NCI-H1694 treated with DMSO at 0.1 percent for 48 hours (cell line): ENCODE measurements around the gene FUZ.
A peak's percentile ranks its signal among the peaks of the same experiment; 100 is the strongest.

Experiments used
- DNase-seq: peaks from one replicate; lab custom pipeline; 2025; lab: John Stamatoyannopoulos, UW

Gene FUZ

DNA sequence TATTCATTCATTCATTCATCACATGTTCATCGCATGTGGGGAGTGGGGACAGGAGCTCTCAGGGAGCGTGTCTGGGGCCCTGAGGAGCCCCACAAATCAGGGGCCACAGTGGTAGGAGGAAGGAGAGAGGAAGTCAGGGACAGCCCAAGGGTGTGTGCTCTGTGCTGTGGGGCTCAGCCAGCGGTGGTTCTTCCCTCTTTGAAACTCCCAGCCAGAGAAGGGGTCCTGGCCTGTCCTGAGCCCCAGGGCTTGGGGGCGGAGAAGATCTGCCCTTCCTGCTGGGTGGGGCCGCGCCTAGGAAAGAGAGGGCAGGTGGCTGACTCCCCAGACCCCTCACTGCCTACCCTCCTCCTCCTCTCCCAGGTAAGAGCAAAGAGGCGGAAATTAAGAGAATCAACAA lies 31.7 kb downstream of the FUZ start:
- DNase-seq: no peak

DNA sequence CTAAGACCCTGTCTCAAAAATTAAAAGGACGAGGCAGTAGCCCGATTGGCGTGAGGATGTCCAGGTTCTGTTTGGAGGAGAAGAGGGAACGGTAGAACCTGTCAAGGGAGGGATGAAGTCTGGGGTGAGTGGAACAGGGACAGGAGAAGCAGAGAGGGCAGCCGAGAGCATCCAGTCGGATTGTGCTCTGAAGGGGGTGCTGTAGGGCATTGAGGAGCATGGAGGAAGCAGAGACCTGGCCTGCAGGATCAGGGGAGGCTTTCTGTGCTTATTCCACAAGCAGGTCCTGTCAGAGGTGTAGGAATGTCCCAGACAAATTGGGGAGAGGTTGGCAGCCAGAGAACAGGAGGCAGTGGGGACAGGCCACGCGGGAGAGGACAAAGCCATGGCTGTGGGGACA lies 32.2 kb downstream of the FUZ start:
- no peak for DNase-seq

DNA sequence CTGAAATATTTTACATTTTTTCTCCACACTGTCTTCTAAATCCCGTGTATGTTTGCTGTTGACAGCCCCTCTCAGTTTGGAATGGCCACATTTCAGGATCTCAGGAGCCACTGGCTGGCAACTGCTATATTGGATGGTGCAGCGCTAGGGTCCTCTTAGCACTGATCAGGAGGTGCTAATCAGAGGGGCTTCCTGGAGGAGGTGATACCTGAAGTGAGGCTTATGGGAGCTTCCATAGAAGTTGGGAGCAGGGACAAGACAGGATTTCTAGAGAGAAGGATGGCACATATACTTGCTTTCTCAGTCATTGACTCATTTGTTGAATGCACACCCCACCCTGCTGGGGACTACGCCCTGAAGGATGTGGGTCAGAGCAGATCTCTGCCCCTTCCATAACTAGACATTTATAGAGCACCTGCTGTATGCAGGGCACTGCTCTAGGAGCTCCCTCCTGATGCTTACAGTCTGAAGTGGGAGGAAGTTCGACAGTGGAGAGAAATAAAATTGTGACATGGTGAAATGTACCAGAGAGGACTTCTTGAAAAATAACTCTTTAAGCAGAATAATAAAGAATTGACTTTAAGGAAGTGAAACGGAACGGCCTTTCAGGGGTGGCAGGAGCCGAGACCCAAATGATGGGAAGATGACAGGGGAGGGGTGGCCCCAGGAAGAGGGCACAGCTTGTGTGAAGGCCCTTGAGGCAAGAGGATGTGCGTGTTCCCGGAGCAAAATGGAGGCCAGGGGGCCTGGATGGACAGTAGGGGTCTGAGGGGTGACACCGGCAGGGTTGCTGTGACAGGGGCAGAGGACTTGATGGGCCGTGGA lies 33.1 kb downstream of the FUZ start:
- no peak for DNase-seq

DNA sequence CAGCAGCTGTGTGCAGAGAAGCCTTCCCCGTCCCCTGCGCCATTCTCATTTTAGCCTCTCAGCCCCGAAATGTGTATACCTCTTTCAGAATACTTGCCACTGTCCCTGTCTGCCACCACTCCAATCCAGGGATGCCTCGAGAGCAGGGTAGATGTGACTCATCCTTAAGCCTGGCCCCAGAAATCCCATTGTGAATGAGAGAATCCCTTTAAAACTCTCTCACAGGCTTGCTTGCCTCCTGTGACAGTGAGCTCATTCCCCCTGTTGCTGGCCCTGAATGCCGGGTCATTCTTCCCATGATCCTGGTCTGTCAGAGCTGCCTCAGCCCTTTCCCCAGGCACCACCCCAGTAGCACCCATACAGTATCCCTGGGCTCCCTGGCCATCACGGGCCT lies 36.7 kb downstream of the FUZ start:
- no peak for DNase-seq

DNA sequence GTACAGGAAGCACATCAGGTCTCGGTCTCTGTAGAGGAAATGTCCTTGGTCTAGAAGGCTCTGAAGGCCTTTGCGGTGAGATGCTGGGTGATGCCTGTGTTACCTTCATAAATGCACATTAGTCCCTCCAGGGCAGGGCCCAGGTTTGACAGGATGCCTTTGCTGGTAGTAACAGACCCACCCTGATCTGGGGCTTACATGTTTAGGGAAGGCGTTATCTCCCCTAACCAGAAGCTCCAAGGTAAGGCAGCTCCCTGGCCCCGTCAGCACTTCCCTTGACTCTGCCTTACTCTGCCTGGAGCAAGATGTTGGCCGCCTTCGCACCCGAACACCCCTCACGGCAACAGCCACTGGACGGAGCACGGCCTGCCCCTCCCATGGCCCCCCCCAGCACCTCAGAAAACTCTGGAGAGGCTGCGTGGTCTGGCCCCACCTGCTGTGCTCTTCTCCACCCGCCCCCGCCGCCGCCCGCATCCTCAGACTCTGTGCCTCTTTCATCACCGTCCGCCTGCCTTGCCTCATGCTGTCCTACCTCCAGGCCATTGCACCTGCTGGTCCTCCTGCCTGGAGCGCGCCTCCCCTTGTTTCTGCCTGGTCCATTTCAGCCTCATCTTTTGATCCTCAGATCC lies 37.2 kb downstream of the FUZ start:
- DNase-seq: no peak

DNA sequence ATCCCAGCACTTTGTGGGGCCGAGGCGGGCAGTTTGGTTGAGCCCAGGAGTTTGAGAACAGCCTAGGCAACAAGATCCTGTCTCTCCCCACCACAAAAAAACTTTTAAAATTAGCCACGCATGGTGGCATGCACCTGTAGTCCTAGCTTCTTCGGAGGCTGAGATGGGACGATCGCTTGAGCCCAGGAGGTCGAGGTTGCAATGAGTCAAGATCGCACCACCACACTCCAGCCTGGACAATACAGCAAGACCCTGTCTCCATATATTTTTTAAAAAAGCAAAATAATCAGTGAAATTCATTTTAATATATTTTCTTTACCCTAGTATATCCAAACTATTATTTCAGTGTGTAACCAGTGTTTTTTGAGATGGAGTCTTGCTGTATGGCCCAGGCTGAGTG lies 38.1 kb downstream of the FUZ start:
- no peak for DNase-seq

DNA sequence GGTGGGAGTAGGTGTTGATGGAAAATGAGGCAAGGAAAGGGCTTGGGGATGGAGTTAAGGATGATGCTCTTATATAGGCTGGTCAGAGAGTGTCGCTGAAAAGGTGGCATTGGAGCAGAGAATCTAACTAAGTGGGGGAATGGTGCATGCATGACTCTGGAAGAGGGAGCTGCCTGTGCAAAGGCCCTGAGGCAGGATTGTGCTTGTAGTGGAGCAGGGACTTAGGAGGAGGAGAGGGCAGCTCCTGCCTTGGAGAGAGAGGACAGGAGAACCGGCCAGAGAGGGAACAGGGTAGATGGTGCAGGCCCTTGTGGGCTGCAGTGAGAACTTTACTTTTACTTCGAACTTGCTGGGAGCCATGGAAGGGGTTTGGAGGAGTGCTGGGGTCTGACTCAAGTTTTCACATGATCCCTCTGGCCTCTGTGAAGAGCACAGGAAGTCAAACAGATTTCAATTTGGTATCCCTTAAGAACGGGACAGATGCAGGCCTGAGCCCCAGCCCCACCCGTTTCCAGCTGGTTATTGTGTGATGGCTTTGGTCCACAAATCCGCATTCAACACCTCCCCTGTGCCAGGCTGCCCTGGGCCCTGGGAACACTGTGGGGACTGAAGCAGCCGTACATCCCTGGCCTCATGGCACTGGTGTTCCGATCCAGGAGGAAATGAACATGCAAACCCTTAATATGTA lies 39.3 kb downstream of the FUZ start:
- DNase-seq: no peak

DNA sequence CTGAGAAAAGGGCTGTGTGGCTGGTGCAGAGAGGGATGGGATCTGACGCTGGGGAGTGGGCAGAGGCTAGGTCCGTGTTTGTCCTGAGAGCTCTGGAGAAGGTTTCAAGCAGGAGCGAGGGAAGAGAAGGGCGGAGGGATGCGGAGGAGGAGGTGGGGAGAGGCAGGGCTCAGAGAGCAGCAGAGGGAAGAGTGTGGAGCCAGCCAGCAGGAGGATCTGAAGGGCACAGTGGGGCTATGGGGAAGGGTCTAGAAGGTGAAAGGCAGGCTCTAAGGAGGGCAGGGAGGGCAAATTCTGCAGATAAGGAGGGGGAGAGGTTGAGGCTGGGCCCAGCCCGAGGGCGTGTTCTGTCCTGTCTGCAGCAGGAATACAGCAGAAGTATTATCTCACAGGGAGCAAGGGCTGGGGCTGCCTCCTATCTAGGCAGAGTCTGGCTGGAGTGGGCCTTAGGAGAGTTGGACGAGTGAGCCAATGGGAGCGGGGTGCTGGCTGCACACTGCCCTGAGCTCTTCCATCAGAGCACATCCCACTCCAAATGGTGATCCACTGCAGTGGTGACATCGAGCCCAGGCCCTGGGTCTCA lies 40.2 kb downstream of the FUZ start:
- DNase-seq: no peak

DNA sequence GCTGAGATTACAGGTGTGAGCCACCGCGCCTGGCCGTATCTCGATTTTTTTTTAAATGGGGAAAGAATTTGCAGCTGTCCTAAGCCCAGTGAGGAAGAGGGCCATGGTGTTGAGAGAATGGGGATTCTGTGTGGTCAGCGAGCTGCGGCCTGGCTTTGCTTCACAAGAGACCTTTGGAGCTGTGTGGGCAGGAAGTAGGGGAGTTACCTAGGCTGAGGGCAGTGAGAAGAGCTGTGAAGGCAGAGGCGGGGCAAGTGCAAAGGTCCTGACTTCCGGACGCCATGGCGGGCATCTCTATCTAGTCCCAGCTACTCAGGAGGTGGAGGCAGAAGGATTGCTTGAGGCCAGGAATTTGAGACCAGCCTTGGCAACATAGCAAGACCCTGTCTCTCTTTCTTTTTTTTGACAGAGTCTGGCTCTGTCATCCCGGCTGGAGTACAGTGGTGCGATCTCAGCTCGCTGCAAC lies 41.4 kb downstream of the FUZ start:
- DNase-seq: no peak

DNA sequence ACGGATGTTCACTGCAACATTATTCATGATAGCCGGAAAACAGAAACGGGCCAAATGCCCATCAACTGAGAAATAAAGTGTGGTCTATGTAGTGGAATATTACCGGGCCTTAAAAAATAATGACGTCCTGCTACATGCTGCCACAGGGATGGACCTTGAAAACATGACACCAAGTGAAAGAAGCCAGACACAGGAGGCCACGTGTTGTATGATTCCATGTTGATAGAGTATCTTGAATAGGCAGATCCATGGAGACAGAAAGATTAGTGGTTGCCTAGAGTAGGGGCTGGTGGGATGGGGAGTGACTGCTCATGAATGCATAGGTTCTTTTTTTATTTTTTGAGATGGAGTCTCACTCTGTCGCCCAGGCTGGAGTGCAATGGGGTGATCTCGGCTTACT lies 42.6 kb downstream of the FUZ start:
- no peak for DNase-seq

DNA sequence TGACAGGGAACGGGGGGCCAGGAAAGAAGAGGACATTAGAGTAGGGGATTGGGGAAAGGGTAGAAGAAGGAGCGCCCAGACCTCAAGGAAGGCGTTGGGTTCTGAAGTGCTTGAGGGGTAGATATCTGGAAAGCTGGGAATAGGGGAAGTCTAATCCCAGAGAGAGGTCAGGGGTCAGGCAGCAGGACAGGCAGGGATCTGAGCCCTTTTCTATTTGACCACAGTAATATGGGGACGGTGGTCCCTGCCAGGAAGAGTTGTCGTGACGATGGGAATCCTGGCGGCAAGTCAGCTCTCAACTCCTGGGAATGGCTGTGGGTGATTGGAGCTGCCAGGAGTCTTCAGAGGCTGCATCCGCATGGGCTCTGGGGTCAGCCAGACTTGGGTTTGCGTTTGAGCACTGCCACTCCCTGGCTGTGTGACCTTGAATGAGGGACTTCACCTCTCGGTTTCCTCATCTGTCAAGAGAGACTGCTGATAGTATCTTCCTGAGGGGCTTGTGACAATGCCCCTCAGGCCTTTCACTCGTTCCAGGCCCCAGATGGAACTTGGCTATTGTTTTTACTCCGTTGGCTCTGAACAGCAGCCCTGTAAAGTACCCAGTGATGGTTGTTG lies 45.0 kb downstream of the FUZ start:
- no peak for DNase-seq

DNA sequence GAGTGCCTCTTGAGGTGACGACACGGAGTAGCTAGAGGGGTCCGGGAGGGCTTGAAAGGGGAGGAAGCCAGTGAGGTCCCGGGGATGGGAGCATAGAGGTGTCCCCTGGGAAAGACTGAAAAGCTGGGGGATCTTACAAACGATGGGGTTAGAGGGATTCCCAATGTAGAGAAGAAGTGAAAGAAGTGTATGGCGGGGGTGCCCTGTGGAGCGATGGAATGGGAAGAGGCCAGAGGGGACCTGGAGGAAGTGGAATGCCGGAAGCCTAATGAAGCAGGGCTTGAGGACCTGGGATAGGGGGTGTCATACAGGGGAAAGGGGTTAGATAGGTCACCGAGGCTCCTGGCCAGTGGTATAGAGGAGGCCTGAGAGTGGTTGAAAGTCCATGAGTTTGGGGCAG lies 45.7 kb downstream of the FUZ start:
- no peak for DNase-seq

DNA sequence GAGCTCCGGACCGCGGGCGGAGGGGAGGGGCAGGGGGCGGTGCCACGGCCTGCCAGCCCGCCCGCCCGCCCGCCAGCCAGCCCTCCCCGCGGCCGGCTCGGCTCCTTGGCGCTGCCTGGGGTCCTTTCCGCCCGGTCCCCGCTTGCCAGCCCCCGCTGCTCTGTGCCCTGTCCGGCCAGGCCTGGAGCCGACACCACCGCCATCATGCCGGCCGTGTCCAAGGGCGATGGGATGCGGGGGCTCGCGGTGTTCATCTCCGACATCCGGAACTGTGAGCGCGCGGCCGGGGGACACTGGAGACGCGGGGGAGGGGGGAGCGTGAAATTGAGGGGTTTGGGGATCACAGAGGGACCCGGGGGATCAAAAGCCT lies 46.2 kb downstream of the FUZ start, which contains the start of gene AP2A1:
TSS of gene AP2A1 (plus strand) at position 72 of the 370 bp plus-strand sequence. CDS start at position 205, 133 bp downstream.
- no peak for DNase-seq

DNA sequence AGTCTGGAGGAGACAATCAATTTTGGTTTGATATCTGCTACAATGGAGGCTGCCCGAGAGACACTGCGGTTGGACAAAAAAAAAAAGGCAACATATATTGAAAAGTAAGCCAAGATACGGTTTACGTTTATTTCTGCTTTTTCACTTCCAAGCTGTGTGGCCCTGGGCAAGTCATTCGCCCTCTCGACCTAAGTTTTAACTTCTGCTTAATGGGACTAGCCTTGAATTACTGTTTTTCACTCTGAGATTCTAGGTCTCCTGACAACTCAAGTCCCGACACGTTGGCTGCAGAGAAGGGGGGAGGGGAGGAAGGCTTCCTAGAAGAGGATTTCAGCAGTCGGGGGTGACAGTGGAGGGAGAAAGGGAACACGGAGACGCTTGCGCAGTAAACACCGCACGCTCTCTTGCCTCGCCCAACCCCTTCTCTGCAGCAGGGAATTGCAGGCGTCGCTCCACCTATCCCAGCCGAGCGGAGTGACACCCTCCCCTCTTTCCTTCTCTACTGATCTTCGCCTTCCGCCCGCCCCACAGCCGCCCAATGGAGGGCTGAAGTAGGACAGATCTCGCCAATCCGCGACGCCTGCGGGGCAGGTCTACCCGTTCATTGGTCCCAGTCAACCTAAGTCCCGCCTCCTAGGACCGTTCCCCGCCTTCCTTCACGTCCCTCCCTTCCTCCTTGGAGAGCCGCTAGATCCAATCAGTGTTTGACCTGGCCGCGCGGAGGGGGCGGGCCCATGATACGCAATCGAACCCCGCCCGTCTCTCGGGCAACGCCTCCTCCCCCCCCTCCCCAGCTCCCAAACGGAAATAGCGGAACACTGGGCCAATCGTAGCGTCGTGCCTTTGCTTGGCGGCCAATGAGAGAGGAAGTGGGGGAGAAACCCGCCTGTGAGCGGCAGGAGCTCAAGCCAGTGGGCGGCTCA lies 46.8 kb downstream of the FUZ start:
- peak; percentile 99 for DNase-seq

DNA sequence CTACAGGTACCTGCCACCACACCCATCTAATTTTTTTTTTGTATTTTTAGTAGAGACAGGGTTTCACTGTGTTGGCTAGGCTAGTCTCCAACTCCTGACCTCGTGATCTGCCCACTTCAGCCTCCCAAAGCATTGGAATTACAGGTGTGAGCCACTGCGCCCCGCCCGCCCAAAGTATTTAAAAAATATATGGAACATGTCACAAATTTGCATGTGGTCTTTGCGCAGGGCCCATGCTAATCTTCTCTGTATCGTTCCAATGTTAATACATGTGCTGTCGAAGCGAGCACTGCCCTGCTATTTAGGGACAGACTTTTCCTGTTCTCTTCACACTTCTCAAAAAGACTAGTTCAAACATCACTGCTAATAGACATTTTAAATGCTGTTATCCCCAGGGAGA lies 48.8 kb downstream of the FUZ start:
- no peak for DNase-seq

DNA sequence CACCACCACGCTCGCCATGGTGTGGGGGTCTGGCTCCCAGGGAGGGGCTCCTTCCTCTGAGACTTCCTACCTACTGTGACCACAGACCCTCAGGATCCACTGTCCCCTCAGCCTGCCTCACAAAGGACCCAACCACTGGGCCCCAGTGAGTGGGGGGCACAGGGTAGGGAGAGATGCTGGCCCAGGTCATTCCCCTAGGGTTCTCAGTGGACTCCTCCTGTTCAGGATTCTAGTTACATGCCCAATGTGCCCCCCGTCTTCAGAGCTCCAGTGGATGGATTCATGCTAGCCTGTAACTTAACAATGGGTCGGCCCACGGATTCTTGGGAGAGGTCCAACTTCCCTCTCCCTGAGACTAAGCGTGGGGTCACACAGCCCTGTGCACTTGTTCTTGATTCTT lies 49.9 kb downstream of the FUZ start, which contains the start of gene TSKS:
TSS of gene TSKS (minus strand) at position 77 of the 400 bp plus-strand sequence. CDS start at position 18, 59 bp downstream.
- no peak for DNase-seq

DNA sequence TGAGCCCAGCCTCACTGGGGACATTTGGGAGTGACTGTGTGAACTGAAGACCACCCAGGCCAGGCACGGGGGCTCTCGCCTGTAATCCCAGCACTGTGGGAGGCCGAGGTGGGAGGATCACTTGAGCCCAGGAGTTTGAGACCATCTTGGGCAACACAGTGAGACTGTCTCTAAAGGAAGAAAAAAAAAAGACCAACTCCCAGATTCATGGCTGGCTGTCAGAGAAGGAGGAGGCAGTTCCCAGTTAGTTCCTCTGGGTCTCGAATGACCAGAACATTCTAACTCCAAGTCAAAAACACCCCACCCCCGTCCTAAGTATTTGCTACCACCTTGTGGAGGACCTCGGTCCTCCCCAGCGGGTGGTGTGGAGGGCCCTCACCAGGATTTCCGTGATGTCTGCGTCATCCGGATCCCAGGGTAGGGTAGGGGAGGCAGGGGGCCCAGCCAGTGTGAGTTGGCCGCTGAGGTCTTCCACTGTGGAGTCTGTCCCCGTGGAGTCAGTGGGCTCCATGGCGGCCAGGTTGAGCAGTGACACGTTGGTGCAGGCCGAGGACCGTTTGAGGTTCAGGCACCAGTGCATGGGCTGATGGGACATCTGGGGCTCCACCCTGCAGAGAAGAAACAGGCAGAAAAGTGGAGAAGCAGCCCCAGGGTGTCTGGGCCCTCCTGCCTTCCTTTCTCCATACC lies 51.3 kb downstream of the FUZ start:
- no peak for DNase-seq

DNA sequence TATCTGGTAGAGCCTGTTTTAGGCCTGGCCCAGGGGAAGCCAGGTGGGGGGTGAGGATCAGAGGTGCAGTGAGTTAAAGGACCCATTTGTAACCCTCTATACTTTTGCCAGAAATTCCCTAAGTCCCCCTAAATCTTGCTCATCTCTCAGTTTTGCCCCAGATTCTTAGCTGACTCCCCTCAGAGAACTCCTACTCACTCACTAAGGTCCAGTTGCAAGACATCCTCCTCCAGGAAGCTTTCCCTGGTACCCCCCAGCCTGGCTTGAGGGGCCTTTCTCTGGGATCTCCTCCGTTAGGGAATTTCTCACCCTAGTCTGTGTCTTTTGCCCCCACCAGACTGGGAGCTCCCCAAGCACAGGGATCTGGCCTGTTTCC lies 51.9 kb downstream of the FUZ start:
- DNase-seq: no peak

DNA sequence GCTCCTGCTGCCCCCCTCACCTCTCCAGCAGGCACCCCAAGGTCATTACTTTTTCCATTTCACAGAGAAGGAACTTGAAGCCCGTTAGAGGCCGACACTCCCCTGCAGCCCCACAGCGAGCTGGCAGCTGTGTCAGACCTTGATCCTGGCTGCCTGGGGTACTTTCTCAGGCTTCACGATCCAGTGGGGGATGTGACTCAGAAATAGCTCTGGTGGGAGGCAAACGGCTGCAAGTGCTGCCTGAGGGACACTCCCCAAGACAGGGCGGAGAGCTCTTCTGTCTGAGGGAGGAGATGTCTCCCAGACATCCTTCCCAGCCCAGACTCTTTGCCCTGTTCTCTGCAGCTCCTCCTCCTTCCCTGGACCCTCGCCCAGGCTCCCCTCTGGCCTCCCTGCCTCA lies 54.8 kb downstream of the FUZ start:
- DNase-seq: no peak
